ENCODE results near the gene GPM6B.
"Not testable (repeated sequence)": the region's sequence is repeated elsewhere in the genome, so short reads cannot be mapped to it uniquely, and the experiment has no call there.

GPM6B gene

GRCh38 chrX:13724878-13725277, 92.0 kb downstream of the GPM6B start:
- not testable (repeated sequence) for DNase-seq (ENCODE audit: low spot score)

- no peak for DNase-seq (ENCODE audit: low spot score)
Observed at GRCh38 chrX:13721819-13722519, 94.9 kb downstream of the GPM6B start.

GRCh38 chrX:13721371-13721770, 95.5 kb downstream of the GPM6B start:
- DNase-seq (ENCODE audit: low spot score): no peak
